IMR-90 (cell line): ENCODE measurements around the gene RMDN3. TPM values are rescaled to one million over a fixed set of nuclear protein-coding genes. Genes with fewer than 3 reads are reported as not detected.
A peak's percentile ranks its signal among the peaks of the same experiment; 100 is the strongest.

Experiments
- ATAC-seq: fragments of 200-7000 bp; cut with Tn5 transposase; 2 replicates; pipeline ENCODE4 v1.9.1; 2020; ENCODE audit warnings: low read depth, mild to moderate bottlenecking, moderate library complexity
- BruUV-seq: library from RNA; stranded (reverse); fragments of 400-500 nt; replicated peaks from 2 replicates; lab custom pipeline; 2021; lab: Mats Ljungman, UMichigan
- CTCF ChIA-PET: fragments of 300-600 bp; formaldehyde crosslinking; extraction: SDS; loops from one replicate; lab custom pipeline; 2021; ENCODE audit warnings: antibody characterized with exemption; lab: Yijun Ruan, JAX
- POLR2A ChIA-PET: fragments of 300-600 bp; sonication (Branson Sonifier 250); formaldehyde crosslinking; loops from one replicate; lab custom pipeline; 2022; ENCODE audit warnings: antibody characterized with exemption; ENCODE audit not compliant: unreplicated experiment; lab: Charles Lee
- DNase-seq: peaks from one replicate; pipeline ENCODE4 v3.0.0; 2013
- H2AFZ ChIP-seq: replicated peaks from 2 replicates; pipeline ENCODE3; 2013; ENCODE audit warnings: low read length, mild to moderate bottlenecking; ENCODE audit not compliant: poor library complexity
- H2AK5ac ChIP-seq: 2 replicates; pipeline ENCODE4 v1.6.1; 2013; ENCODE audit warnings: low read depth, low read length, inconsistent platforms
- H2AK9ac ChIP-seq: replicated peaks from 2 replicates; pipeline ENCODE3; 2013; ENCODE audit warnings: mild to moderate bottlenecking, low read depth, low read length, moderate library complexity; ENCODE audit not compliant: poor library complexity
- H2BK120ac ChIP-seq: 2 replicates; pipeline ENCODE4 v1.6.1; 2013; ENCODE audit warnings: low read depth, low read length, inconsistent platforms
- H2BK15ac ChIP-seq: 3 replicates; pipeline ENCODE4 v1.6.1; 2013; ENCODE audit warnings: low read depth, low read length, inconsistent platforms
- H2BK20ac ChIP-seq: 2 replicates; pipeline ENCODE4 v1.6.1; 2013; ENCODE audit warnings: low read depth, mild to moderate bottlenecking, inconsistent platforms, low read length, moderate library complexity
- H2BK5ac ChIP-seq: 2 replicates; pipeline ENCODE4 v1.6.1; 2013; ENCODE audit warnings: mild to moderate bottlenecking, low read depth, low read length, inconsistent platforms; ENCODE audit not compliant: poor library complexity, severe bottlenecking
- H3K14ac ChIP-seq: replicated peaks from 2 replicates; pipeline ENCODE4 v1.6.1; 2013; ENCODE audit warnings: low read depth, low read length, inconsistent platforms
- H3K18ac ChIP-seq: 2 replicates; pipeline ENCODE4 v1.6.1; 2013; ENCODE audit warnings: low read depth, low read length, control low read depth
- H3K23ac ChIP-seq: 2 replicates; pipeline ENCODE4 v1.6.1; 2013; ENCODE audit warnings: low read depth, low read length, inconsistent platforms
- H3K27ac ChIP-seq: 2 replicates; pipeline ENCODE4 v1.5.1; 2013; ENCODE audit warnings: mild to moderate bottlenecking, control low read depth, low read length; ENCODE audit not compliant: insufficient read depth
- H3K27me3 ChIP-seq: 2 replicates; pipeline ENCODE4 v1.6.1; 2013; ENCODE audit warnings: low read length; ENCODE audit not compliant: control insufficient read depth, insufficient read depth
- H3K36me3 ChIP-seq: 2 replicates; pipeline ENCODE4 v1.6.1; 2013; ENCODE audit warnings: low read length, mixed read lengths; ENCODE audit not compliant: control insufficient read depth, insufficient read depth
- H3K4ac ChIP-seq: 2 replicates; pipeline ENCODE4 v1.6.1; 2013; ENCODE audit warnings: low read depth, low read length, inconsistent platforms
- H3K4me1 ChIP-seq: 2 replicates; pipeline ENCODE4 v1.6.1; 2013; ENCODE audit warnings: low read length, mixed read lengths; ENCODE audit not compliant: control insufficient read depth, insufficient read depth
- H3K4me2 ChIP-seq: 2 replicates; pipeline ENCODE4 v1.6.1; 2013; ENCODE audit warnings: low read depth, mild to moderate bottlenecking, control low read depth, low read length, moderate library complexity
- H3K4me3 ChIP-seq: 2 replicates; pipeline ENCODE4 v1.5.1; 2013; ENCODE audit warnings: low read depth, mild to moderate bottlenecking, control low read depth, low read length, moderate library complexity; ENCODE audit not compliant: insufficient read depth
- H3K56ac ChIP-seq: 2 replicates; pipeline ENCODE4 v1.6.1; 2013; ENCODE audit warnings: low read length, inconsistent platforms; ENCODE audit not compliant: insufficient read depth; ENCODE audit errors: extremely low read depth
- H3K79me1 ChIP-seq, 2 experiments: 2 replicates each; pipeline ENCODE4 v1.6.1; 2013; ENCODE audit warnings: low read length in 2 of 2, inconsistent platforms in 1 of 2, low read depth in 1 of 2
- H3K9ac ChIP-seq: 2 replicates; pipeline ENCODE4 v1.6.1; 2013; ENCODE audit warnings: low read depth, low read length, control low read depth
- H3K9me1 ChIP-seq: 2 replicates; pipeline ENCODE4 v1.6.1; 2013; ENCODE audit warnings: low read length, inconsistent platforms; ENCODE audit not compliant: insufficient read depth
- H3K9me3 ChIP-seq: 2 replicates; pipeline ENCODE4 v1.6.1; 2013; ENCODE audit warnings: low read length; ENCODE audit not compliant: control insufficient read depth, insufficient read depth
- H4K20me1 ChIP-seq: 2 replicates; pipeline ENCODE4 v1.6.1; 2013; ENCODE audit warnings: low read length, inconsistent platforms; ENCODE audit not compliant: insufficient read depth
- H4K5ac ChIP-seq: 2 replicates; pipeline ENCODE4 v1.6.1; 2013; ENCODE audit warnings: mild to moderate bottlenecking, low read depth, low read length, control low read depth
- H4K8ac ChIP-seq, 2 experiments: 2 replicates each; pipeline ENCODE4 v1.6.1; 2013; ENCODE audit warnings: low read depth in 2 of 2, low read length in 2 of 2, control low read depth in 1 of 2, inconsistent platforms in 1 of 2
- H4K91ac ChIP-seq: 2 replicates; pipeline ENCODE4 v1.6.1; 2013; ENCODE audit warnings: low read depth, low read length, inconsistent platforms; ENCODE audit not compliant: insufficient read depth
- CEBPB ChIP-seq: IDR thresholded peaks from 2 replicates; pipeline ENCODE4 v1.6.1; 2012; ENCODE audit warnings: low read depth, low read length, improper control_type of control experiment
- CHD1 ChIP-seq: IDR thresholded peaks from 2 replicates; pipeline ENCODE4 v1.6.1; 2012; ENCODE audit warnings: low read depth, low read length, improper control_type of control experiment
- ELK1 ChIP-seq: fragments of 150-350 bp; IDR thresholded peaks from 2 replicates; pipeline ENCODE4 v1.6.1; 2016; ENCODE audit warnings: low read depth, mild to moderate bottlenecking, low read length, moderate library complexity, borderline replicate concordance
- FOS ChIP-seq: fragments of 150-350 bp; IDR thresholded peaks from 2 replicates; pipeline ENCODE4 v1.6.1; 2016; ENCODE audit warnings: low read depth, low read length
- MAFK ChIP-seq: IDR thresholded peaks from 2 replicates; pipeline ENCODE4 v1.6.1; 2012; ENCODE audit warnings: low read depth, low read length, improper control_type of control experiment
- MXI1 ChIP-seq: IDR thresholded peaks from 2 replicates; pipeline ENCODE4 v1.6.1; 2012; ENCODE audit warnings: low read depth, mild to moderate bottlenecking, low read length, moderate library complexity, borderline replicate concordance
- NFE2L2 ChIP-seq: fragments of 150-350 bp; IDR thresholded peaks from 2 replicates; pipeline ENCODE4 v1.6.1; 2016; ENCODE audit warnings: low read depth, mild to moderate bottlenecking, low read length
- POLR2A ChIP-seq: IDR thresholded peaks from 2 replicates; pipeline ENCODE4 v1.6.1; 2012; ENCODE audit warnings: mild to moderate bottlenecking, low read depth, low read length
- RCOR1 ChIP-seq: IDR thresholded peaks from 2 replicates; pipeline ENCODE4 v1.6.1; 2012; ENCODE audit warnings: mild to moderate bottlenecking, low read length, improper control_type of control experiment; ENCODE audit not compliant: insufficient replicate concordance
- RFX5 ChIP-seq: IDR thresholded peaks from 2 replicates; pipeline ENCODE4 v1.8.0; 2012; ENCODE audit warnings: low read depth, mild to moderate bottlenecking, low read length, moderate library complexity
- USF2 ChIP-seq: fragments of 150-350 bp; IDR thresholded peaks from 2 replicates; pipeline ENCODE4 v1.6.1; 2017; ENCODE audit warnings: mild to moderate bottlenecking, antibody characterized with exemption, low read length, low read depth
- WGBS, 2 experiments: methylation state at CpG; one replicate each; pipeline versions ENCODE4 v1.1.5 to v1.1.7; 2013; ENCODE audit warnings: missing lambda C conversion rate in 2 of 2; ENCODE audit not compliant: insufficient read length in 1 of 2; ENCODE audit errors: extremely low coverage in 2 of 2; 5-methylcytosine and 5-hydroxymethylcytosine counted together
- dilution Hi-C: fragments of 300-500 bp; cut with HindIII; formaldehyde crosslinking; loops from one replicate; pipeline ENCODE4 v1.14.3; 2018; ENCODE audit warnings: low sequenced_read_pairs; ENCODE audit not compliant: unreplicated experiment
- in situ Hi-C: fragments of 300-500 bp; cut with MboI; formaldehyde crosslinking; loops from 3 replicates; pipeline ENCODE4 v1.14.3; 2019; ENCODE audit warnings: low sequenced_read_pairs, inconsistent platforms, mixed read lengths
- intact Hi-C: fragments of 100-400 bp; cut with micrococcal nuclease; formaldehyde crosslinking; loops from 2 replicates; pipeline ENCODE4 v1.10.0; 2022
- polyA plus RNA-seq, 3 experiments: library from polyadenylated mRNA; depleted of rRNA; stranded (reverse); fragments of >200 nt; gene quantifications; 2 replicates each; pipeline ENCODE4 v1.2.3, GENCODE V29; 2012; ENCODE audit warnings: low replicate concordance in 1 of 3
- total RNA-seq: library from RNA; depleted of rRNA; stranded (reverse); fragments of >200 nt; gene quantifications from 2 replicates; pipeline ENCODE4 v1.2.3, GENCODE V29; 2012
- TF ChIP-seq, protein P1 (sequence below): conservative IDR thresholded peaks from 2 replicates; pipeline ENCODE4 v1.5.1; 2012; ENCODE audit warnings: mild to moderate bottlenecking, low read depth, low read length, improper control_type of control experiment

RMDN3 gene
- total and polyA plus RNA-seq, 2 of the 4 experiments (the other 2 are of a cell fraction) = 14.7 to 25.7 TPM

DNA sequence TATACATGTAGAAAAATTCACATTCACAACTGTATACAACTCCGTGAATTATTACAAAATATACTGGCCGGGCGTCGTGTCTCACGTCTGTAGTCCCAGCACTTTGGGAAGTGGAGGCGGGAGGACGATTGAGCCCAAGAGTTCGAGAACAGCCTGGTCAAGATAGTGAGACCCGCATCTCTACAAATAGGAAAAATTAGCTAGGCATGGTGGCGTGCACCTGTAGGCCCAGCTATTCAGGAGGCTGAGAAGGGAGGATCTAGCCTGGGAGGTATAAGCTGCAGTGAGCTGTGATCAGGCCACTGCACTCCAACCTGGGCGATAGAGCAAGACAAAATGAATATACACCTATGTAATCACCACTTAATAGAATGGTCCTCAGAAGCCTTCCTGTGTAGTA, 58.8 kb downstream of the RMDN3 start:
- CTCF ChIA-PET = interaction anchor here (0.6 kb wide), 1 partner anchor 98 kb away, joined by 4 read pairs; no protein-coding TSS in a partner anchor
- Histone ChIP-seq H3K36me3 (peaks cover 7% of the 10 kb centered on the region), H3K4me2 (peak overlapping the region; percentile 98), H3K4me3 (peak overlapping the region; percentile 80; the same call in 1 of the 2 replicates), H3K14ac (no peak overlapping the region), H3K4ac (no peak overlapping the region), H3K18ac (no peak overlapping the region), H2AFZ (peak overlapping the region; percentile 91), H3K9me3 (no peaks in the 10 kb centered on the region), H4K91ac (no peak overlapping the region), H3K9ac (no peak overlapping the region), H3K4me1 (peaks cover 4% of the 10 kb centered on the region; the same call in 1 of the 2 replicates), H3K56ac (no peak overlapping the region), H2BK120ac (no peak overlapping the region), H2AK9ac (no peak overlapping the region), H4K5ac (0 out of 2 replicates have a peak overlapping the region, but pooled peaks have one; percentile 49), H3K27me3 (no peaks in the 10 kb centered on the region), H3K27ac (no peak overlapping the region), H3K23ac (0 out of 2 replicates have a peak overlapping the region, but pooled peaks have one; percentile 4), H2BK15ac (no peak overlapping the region), H3K9me1 (no peaks in the 10 kb centered on the region), H4K8ac (peak overlapping the region in 1 of 2 experiments; percentile 58; a peak in 1 of 4 replicates), H3K79me1 (peaks cover 20 to 36% of the 10 kb centered on the region in 2 experiments), H2BK5ac (no peak overlapping the region), H2BK20ac (no peak overlapping the region), H4K20me1 (peaks cover 3% of the 10 kb centered on the region; the same call in 1 of the 2 replicates), H2AK5ac (no peak overlapping the region)
- dilution Hi-C loops = no loop called here
- ATAC-seq = no peak
- POLR2A ChIA-PET = no interaction called here
- in situ Hi-C loops = no loop called here
- intact Hi-C loops = no loop called here
- BruUV-seq = no TSS peak
- no CpG with 5 or more reads among the region's 11 CpGs for WGBS, 2 experiments
- TF ChIP-seq CHD1 (no peak), RFX5 (no peak), ELK1 (no peak), MAFK (no peak), CEBPB (no peak), MXI1 (no peak), NFE2L2 (no peak), FOS (no peak), RCOR1 (no peak), USF2 (no peak), POLR2A (no peak)
- TF ChIP-seq, protein P1, sequence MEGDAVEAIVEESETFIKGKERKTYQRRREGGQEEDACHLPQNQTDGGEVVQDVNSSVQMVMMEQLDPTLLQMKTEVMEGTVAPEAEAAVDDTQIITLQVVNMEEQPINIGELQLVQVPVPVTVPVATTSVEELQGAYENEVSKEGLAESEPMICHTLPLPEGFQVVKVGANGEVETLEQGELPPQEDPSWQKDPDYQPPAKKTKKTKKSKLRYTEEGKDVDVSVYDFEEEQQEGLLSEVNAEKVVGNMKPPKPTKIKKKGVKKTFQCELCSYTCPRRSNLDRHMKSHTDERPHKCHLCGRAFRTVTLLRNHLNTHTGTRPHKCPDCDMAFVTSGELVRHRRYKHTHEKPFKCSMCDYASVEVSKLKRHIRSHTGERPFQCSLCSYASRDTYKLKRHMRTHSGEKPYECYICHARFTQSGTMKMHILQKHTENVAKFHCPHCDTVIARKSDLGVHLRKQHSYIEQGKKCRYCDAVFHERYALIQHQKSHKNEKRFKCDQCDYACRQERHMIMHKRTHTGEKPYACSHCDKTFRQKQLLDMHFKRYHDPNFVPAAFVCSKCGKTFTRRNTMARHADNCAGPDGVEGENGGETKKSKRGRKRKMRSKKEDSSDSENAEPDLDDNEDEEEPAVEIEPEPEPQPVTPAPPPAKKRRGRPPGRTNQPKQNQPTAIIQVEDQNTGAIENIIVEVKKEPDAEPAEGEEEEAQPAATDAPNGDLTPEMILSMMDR = no peak
- no peak for DNase-seq
